ENCODE measurements around the gene ZNF280A.

DNA sequence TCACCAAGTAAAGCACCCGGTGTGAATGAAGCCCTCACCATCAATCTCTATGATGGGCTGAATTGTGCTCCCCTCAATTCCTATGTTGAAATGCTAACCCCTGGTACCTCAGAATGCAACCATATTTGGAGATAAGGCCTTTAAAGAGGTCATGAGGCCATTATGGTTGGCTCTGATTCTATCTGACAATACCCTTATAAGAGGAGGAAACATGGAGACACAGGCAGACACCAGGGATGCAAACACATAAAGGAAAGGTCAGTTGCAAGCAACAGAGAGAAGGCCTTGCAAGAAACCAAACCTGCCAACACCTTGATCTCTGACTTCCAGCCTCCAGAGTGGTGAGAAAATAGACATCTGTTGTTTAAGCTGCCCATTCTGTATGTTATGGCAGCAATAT lies 13.3 kb upstream of the ZNF280A start:
- TF ChIP-seq, protein P1, sequence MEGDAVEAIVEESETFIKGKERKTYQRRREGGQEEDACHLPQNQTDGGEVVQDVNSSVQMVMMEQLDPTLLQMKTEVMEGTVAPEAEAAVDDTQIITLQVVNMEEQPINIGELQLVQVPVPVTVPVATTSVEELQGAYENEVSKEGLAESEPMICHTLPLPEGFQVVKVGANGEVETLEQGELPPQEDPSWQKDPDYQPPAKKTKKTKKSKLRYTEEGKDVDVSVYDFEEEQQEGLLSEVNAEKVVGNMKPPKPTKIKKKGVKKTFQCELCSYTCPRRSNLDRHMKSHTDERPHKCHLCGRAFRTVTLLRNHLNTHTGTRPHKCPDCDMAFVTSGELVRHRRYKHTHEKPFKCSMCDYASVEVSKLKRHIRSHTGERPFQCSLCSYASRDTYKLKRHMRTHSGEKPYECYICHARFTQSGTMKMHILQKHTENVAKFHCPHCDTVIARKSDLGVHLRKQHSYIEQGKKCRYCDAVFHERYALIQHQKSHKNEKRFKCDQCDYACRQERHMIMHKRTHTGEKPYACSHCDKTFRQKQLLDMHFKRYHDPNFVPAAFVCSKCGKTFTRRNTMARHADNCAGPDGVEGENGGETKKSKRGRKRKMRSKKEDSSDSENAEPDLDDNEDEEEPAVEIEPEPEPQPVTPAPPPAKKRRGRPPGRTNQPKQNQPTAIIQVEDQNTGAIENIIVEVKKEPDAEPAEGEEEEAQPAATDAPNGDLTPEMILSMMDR (IDR thresholded peaks at IDR 0.05), result no peak
- TF ChIP-seq ZFX (IDR thresholded peaks at IDR 0.05; ENCODE audit: borderline replicate concordance), result no peak
